Endodermal cell (in vitro differentiated cells): Measurements from ENCODE around the gene DNAH6. TPM values are rescaled to one million over a fixed set of nuclear protein-coding genes. Genes with fewer than 3 reads are reported as not detected.

ENCODE experiments used
- DNase-seq: peaks from one replicate; pipeline ENCODE4 v3.0.0-alpha.2; 2017
- H3K27ac ChIP-seq: 2 replicates; pipeline ENCODE4 v1.5.1; 2013; ENCODE audit warnings: mild to moderate bottlenecking, low read depth, low read length, moderate library complexity
- H3K27me3 ChIP-seq: 2 replicates; pipeline ENCODE4 v1.6.1; 2013; ENCODE audit warnings: mild to moderate bottlenecking, low read length, moderate library complexity; ENCODE audit not compliant: insufficient read depth, control insufficient read depth, poor library complexity, severe bottlenecking
- H3K36me3 ChIP-seq: 2 replicates; pipeline ENCODE4 v1.7.0; 2013; ENCODE audit warnings: mild to moderate bottlenecking, low read length, moderate library complexity; ENCODE audit not compliant: control insufficient read depth, insufficient read depth
- H3K4me1 ChIP-seq: one replicate; pipeline ENCODE4 v1.7.0; 2013; ENCODE audit warnings: low read length; ENCODE audit not compliant: control insufficient read depth, insufficient read depth
- H3K4me3 ChIP-seq: 2 replicates; pipeline ENCODE4 v1.5.1; 2013; ENCODE audit warnings: mild to moderate bottlenecking, low read length, moderate library complexity
- H3K9ac ChIP-seq: 2 replicates; pipeline ENCODE4 v1.6.1; 2013; ENCODE audit warnings: mild to moderate bottlenecking, low read length, moderate library complexity; ENCODE audit not compliant: poor library complexity, severe bottlenecking; ENCODE audit errors: extremely low read depth
- H3K9me3 ChIP-seq: 2 replicates; pipeline ENCODE4 v1.6.1; 2013; ENCODE audit warnings: mild to moderate bottlenecking, low read length, moderate library complexity; ENCODE audit not compliant: control insufficient read depth
- H3K27ac Mint-ChIP-seq: 2 replicates; pipeline ENCODE4 v1.8.0; 2020; ENCODE audit warnings: mixed read lengths
- H3K27me3 Mint-ChIP-seq: 2 replicates; pipeline ENCODE4 v1.8.0; 2021; ENCODE audit warnings: mild to moderate bottlenecking, mixed read lengths; ENCODE audit not compliant: insufficient read depth
- H3K36me3 Mint-ChIP-seq: 2 replicates; pipeline ENCODE4 v1.8.0; 2020; ENCODE audit warnings: low read depth, mixed read lengths
- H3K4me1 Mint-ChIP-seq: 2 replicates; pipeline ENCODE4 v1.8.0; 2020; ENCODE audit warnings: mixed read lengths
- H3K4me3 Mint-ChIP-seq: 2 replicates; pipeline ENCODE4 v1.8.0; 2020; ENCODE audit warnings: mild to moderate bottlenecking, moderate library complexity, mixed read lengths
- H3K9me3 Mint-ChIP-seq: 2 replicates; pipeline ENCODE4 v1.8.0; 2020; ENCODE audit warnings: mild to moderate bottlenecking, mixed read lengths
- WGBS, 2 experiments: methylation state at CpG; one replicate each; pipeline versions ENCODE4 v1.1.5 to v1.1.7; 2013; ENCODE audit warnings: missing lambda C conversion rate in 2 of 2, mixed read lengths in 1 of 2; ENCODE audit not compliant: insufficient coverage in 1 of 2, insufficient read length in 1 of 2; 5-methylcytosine and 5-hydroxymethylcytosine counted together
- total RNA-seq, 2 donors: library from RNA; stranded (reverse); fragmentation: NEBNext Ultra II Directional in 1 of 2; extraction: Animal tissue kit (Norgen Biotek cat#: 25700) in 1 of 2; gene quantifications; 2 replicates in 1 of 2; 3 replicates in 1 of 2; pipeline ENCODE4 v1.2.1, GENCODE V29; 2021
- TF ChIP-seq, protein P1 (sequence below): fragments of 200-600 bp; sonication (generic); conservative IDR thresholded peaks from 2 replicates; pipeline ENCODE4 v1.5.0; 2021; ENCODE audit warnings: antibody characterized with exemption, mild to moderate bottlenecking

Gene DNAH6
- total RNA-seq, 2 donors from 2014 or later, result 1.6 to 2.0 TPM

DNA sequence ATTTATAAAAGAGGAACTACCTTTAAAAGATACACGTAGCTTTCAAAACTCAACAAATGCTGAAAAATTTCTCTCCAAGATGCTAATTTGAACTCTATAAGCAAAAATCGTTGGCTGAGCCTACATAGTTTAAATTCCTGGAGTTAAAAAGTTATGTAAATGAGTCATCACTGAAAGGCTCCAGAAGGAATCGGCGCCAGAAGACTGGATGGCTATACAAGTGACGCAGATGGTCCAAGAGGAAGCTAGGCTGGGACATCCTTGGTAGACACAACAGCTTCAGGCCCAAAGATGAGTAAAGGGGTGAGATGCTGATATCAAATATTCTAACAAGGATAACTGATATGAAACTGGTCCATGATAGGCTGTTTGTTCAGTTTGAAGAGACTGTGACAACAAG is 22.8 kb upstream of the DNAH6 start:
- Histone ChIP-seq H3K9ac (no peak overlapping the region), H3K4me3 (no peak overlapping the region), H3K27ac (no peak overlapping the region), H3K4me1 (no peaks in the 10 kb centered on the region), H3K9me3 (no peaks in the 10 kb centered on the region), H3K27me3 (no peaks in the 10 kb centered on the region), H3K36me3 (no peaks in the 10 kb centered on the region)
- 78 to 88% methylated on average over 5 of the region's 5 CpGs for WGBS, 2 experiments
- Mint-ChIP-seq H3K27me3 (no peaks in the 10 kb centered on the region), H3K4me3 (no peak overlapping the region), H3K4me1 (no peaks in the 10 kb centered on the region), H3K9me3 (no peaks in the 10 kb centered on the region), H3K36me3 (no peaks in the 10 kb centered on the region), H3K27ac (no peak overlapping the region)
- TF ChIP-seq, protein P1, sequence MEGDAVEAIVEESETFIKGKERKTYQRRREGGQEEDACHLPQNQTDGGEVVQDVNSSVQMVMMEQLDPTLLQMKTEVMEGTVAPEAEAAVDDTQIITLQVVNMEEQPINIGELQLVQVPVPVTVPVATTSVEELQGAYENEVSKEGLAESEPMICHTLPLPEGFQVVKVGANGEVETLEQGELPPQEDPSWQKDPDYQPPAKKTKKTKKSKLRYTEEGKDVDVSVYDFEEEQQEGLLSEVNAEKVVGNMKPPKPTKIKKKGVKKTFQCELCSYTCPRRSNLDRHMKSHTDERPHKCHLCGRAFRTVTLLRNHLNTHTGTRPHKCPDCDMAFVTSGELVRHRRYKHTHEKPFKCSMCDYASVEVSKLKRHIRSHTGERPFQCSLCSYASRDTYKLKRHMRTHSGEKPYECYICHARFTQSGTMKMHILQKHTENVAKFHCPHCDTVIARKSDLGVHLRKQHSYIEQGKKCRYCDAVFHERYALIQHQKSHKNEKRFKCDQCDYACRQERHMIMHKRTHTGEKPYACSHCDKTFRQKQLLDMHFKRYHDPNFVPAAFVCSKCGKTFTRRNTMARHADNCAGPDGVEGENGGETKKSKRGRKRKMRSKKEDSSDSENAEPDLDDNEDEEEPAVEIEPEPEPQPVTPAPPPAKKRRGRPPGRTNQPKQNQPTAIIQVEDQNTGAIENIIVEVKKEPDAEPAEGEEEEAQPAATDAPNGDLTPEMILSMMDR, result no peak
- no peak for DNase-seq

DNA sequence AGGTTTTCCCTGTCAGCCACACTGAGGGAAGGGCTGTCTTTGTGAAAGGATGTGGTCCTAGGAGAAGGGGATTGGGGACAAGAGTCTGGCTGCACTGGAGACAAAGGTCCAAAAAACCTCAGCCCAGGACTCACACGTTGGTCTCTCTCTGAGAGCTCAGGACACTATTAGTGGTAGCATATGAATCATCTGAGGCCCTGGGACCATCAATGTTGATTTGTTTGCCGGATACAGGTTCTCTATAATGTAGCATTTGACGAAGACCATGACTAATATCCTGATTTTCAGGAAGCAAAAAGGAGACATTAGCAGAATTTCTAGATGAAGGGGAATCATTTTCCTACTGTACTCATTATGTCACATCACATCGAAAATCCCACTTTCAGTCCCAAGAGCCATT is 22.2 kb upstream of the DNAH6 start:
- H3K9ac ChIP-seq, result no peak overlapping the region
- no peaks in the 10 kb centered on the region for H3K27me3 Mint-ChIP-seq
- 81 to 83% methylated on average over 3 to 4 of the region's 4 CpGs for WGBS, 2 experiments

DNA sequence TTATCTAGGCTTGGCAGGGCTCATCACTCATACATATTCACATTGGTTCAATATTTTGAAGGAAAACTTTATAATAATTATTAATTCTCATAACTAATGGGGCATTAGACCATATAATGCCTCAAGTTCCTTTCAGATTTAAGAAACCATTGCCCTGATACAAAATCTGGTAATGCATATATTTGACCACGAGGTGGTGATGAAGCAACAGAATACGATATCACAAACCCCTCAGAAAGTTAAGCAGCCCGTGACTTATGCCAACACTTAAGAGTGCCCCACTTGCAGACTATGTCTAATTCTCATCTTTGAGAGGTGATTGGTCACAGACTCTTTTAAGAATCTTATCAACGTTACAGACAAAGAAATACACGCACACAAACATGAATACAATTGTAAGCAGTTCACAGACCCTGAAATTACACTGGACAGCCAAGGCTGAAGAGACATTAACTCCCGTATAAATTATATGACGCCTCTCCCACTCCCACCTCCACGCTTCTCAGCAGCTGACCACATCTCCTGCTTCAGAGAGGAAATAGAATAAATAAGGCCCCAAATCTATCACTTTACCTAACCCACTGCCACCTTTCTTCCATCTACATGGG is 20.7 kb upstream of the DNAH6 start:
- TF ChIP-seq, protein P1, result peak; percentile 82
- H3K36me3 Mint-ChIP-seq, result no peaks in the 10 kb centered on the region
- no peaks in the 10 kb centered on the region for H3K9me3 Mint-ChIP-seq
- H3K9me3 ChIP-seq, result no peaks in the 10 kb centered on the region
- no peaks in the 10 kb centered on the region for H3K4me1 ChIP-seq
- DNase-seq, result no peak
- WGBS, 2 experiments, result 37 to 96% methylated on average over 3 to 8 of the region's 8 CpGs
- peaks cover 5% of the 10 kb centered on the region for H3K27me3 Mint-ChIP-seq
- no peak overlapping the region for H3K4me3 Mint-ChIP-seq
- H3K4me1 Mint-ChIP-seq, result no peaks in the 10 kb centered on the region
- no peaks in the 10 kb centered on the region for H3K27me3 ChIP-seq
- H3K36me3 ChIP-seq, result no peaks in the 10 kb centered on the region
- no peak overlapping the region for H3K9ac ChIP-seq
- H3K27ac ChIP-seq, result no peak overlapping the region
- no peak overlapping the region for H3K27ac Mint-ChIP-seq
- no peak overlapping the region for H3K4me3 ChIP-seq

More for the DNA sequence above, 22.2 kb upstream of the DNAH6 start:
- H3K36me3 ChIP-seq, result no peaks in the 10 kb centered on the region
- H3K4me3 ChIP-seq, result no peak overlapping the region
- no peak overlapping the region for H3K27ac ChIP-seq
- H3K27ac Mint-ChIP-seq, result no peak overlapping the region
- H3K9me3 Mint-ChIP-seq, result no peaks in the 10 kb centered on the region
- H3K4me1 ChIP-seq, result no peaks in the 10 kb centered on the region
- no peak for DNase-seq
- H3K36me3 Mint-ChIP-seq, result no peaks in the 10 kb centered on the region
- TF ChIP-seq, protein P1, result no peak
- no peak overlapping the region for H3K4me3 Mint-ChIP-seq
- no peaks in the 10 kb centered on the region for H3K27me3 ChIP-seq
- H3K9me3 ChIP-seq, result no peaks in the 10 kb centered on the region
- no peaks in the 10 kb centered on the region for H3K4me1 Mint-ChIP-seq
